Measurements from ENCODE around the gene CLIP3.
"Not testable (repeated sequence)": the region's sequence is repeated elsewhere in the genome, so short reads cannot be mapped to it uniquely, and the experiment has no call there.

Gene CLIP3

GRCh38 chr19:36046443-36047050, 13.9 kb upstream of the CLIP3 start:
- no peak for DNase-seq

- no peak for DNase-seq
Observed at GRCh38 chr19:36043952-36044351, 11.3 kb upstream of the CLIP3 start.

- DNase-seq = no peak
Observed at GRCh38 chr19:36041831-36042230, 9.2 kb upstream of the CLIP3 start.

DNA sequence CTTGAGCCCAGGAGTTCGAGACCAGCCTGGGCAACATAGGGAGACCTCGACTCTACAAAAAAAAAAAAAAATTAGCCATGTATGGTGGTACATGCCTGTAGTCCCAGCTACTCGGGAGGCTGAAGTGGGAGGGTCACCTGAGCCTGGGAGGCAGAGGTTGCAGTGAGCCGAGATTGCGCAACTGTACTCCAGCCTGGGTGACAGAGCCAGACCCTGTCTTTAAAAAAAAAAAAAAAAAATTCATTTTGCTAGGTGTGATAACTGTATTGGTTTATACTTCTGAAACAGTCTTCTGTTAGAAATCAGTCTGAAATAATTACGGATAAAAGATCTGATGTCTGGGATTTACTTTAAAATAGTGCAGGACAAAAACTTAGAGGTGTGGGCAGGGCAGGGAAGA, 8.4 kb upstream of the CLIP3 start:
- DNase-seq = not testable (repeated sequence)

- no peak for DNase-seq
Observed at GRCh38 chr19:36040495-36040894, 7.8 kb upstream of the CLIP3 start.

- no peak for DNase-seq
Observed at GRCh38 chr19:36031308-36031707, 1.4 kb downstream of the CLIP3 start.

DNA sequence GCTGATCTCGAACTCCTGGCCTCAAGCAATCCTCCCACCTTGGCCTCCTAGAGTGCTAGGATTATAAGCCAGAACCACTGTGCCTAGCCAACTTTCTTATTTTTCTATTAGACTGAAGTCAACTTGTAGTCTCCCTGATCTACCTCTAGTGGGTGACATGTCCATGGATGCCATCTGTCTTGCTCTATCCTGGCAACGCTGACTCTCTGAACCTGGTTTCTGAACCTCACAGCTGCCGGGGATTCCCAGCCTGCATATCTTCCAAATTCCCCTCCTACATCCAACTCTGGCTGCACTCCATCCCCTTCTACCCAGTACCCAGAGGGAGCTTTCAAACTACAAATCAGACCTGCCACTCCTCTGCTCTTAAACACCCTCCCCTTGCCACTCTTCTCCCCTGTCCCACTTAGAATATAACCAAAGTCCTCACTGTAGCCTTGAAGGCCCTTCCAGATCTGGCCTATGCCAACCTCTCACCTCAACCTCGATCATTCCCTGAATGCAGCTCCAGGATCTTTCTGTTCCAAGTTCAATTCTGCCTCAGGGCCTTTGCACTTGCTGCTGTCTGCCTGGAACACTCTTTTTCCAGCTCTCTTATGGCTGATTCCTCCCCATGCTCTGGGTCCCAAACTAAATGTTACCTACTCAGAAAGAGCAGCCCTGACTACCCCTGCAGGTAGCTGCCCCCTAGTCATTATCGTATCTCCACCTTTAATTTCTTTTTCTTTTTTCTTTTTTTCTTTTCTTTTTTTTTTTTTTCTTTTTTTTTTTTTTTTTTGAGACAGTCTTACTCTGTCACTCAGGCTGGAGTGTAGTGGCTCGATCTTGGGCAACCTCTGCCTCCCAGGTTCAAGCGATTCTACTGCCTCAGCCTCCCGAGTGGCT, 2.2 kb downstream of the CLIP3 start:
- DNase-seq = no peak

DNA sequence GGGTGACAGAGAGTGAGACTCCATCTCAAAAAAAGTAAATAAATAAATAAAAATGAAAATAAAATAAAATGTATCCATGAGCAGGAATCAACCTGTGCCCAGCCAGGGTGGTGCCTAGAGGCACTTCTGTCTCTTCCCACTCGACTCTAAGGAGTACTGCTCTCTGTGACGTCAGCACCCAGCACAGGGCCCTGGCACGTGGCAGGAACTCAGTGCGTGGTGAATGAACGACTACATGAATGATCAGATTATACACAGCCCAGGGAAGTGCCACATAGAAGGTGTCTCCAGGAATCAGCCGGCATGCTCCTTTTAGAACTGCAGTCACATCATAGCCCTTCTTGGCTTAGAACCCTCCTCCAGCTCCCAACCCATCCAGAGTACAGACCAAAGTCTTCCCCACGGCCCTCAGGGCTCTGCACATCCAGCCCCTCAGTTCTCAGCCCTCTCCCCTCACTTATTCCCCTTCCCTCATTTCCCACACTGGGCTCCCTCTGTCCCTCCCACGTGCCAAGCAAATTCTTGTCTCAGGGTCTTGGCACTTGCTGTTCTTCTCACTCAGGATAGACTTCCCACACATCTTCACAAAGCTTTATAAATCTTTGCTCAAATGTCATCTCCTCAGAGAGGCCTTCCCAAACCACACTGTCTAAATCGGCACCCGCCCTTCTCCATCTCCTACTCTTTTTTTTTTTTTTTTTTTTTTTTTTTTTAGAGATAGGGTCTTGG, 4.2 kb downstream of the CLIP3 start:
- DNase-seq = no peak

DNA sequence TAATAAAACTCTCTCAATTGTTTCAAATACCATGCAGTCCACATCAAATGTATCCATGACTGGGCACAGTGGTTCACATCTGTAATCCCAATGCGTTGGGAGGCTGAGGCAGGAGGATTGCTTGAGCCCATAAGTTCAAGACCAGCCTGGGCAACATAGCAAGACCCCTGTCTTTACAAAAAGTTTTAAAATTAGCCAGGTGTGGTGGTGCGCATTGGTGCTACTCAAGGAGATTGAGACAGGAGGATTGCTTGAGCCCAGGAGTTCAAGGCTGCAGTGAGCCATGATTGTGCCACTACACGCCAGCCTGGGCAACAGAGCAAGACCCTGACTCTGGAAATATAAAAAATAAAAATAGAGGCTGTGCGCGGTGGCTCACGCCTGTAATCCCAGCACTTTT, 5.0 kb downstream of the CLIP3 start:
- no peak for DNase-seq

- no peak for DNase-seq
Observed at GRCh38 chr19:36026091-36026876, 6.4 kb downstream of the CLIP3 start.

GRCh38 chr19:36025541-36025940, 7.1 kb downstream of the CLIP3 start:
- DNase-seq = no peak

- no peak for DNase-seq
Observed at GRCh38 chr19:36023432-36023831, 9.2 kb downstream of the CLIP3 start.

DNA sequence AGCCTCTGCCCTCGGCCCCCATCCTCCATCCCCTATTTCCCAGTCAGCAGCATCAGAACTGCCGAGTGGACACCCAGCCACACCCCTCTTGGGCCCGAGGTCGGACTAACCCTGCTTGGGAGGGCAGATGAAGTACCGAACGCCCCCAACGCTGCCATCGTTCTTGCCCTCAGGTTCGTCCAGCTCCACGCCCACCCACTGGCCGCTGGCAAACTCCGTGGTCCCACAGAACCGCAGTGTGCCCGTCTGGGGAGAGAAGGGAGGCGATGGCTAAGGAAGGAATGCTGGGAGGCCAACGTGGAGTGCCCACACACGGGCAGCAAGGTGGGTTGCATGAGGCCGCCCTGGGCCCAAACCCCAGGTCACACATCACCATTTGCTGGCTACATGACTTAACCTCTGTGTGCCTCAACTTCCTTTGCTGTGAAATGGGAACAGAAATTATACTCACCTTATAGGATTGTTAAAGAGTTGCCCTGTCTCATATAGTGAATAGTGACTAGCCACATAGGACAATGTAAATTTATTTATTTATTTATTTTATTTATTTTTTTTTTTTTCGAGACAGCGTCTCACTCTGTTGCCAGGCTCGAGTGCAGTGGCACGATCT, 13.5 kb downstream of the CLIP3 start:
- DNase-seq = no peak

- peak; percentile 99 for DNase-seq
Observed at GRCh38 chr19:36014012-36014924, 18.4 kb downstream of the CLIP3 start, which contains the start of gene ALKBH6. Gene ALKBH6, minus strand, starts transcription at chr19:36014213. Its CDS starts 816 bp downstream, at chr19:36013397.

- DNase-seq = no peak
Observed at GRCh38 chr19:36013280-36014011, 19.2 kb downstream of the CLIP3 start.

- no peak for DNase-seq
Observed at GRCh38 chr19:36010402-36010801, 22.3 kb downstream of the CLIP3 start.

DNA sequence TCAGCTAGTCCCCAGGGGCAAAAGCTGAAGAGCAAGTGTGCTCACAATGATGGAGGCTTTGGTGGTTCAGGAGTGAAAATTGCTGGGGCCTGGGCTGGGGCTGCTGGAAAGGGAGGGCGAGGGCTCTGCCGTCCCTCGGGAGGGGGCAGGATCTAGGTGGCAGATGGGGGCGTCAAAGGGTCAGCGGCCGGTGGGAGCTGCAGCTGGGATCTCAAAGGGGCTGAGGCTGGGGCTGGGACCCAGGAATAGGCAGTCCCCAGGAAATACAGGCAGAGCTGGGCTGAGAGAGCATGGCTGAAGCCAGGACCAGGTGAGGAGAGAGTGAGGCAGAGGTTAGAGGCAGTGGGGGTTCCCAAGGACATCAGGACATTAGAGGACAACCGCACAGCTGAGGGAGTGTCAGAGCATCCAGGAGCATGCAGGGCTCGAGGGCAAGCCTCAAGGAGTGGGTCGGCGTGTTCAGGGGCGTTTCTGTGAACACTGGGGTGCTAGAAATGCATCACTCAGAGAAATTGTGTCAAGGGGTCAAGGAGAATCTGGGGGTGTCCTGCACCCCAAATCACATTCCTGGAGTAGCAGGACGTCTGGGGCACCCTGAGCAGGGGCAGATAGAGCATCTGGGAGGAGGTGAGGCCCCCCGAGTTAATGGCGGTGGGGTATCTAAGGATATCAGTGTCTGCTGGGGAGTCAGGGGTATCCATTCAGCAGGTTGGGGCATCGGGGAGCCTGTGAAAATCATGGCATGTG, 22.9 kb downstream of the CLIP3 start:
- no peak for DNase-seq

DNA sequence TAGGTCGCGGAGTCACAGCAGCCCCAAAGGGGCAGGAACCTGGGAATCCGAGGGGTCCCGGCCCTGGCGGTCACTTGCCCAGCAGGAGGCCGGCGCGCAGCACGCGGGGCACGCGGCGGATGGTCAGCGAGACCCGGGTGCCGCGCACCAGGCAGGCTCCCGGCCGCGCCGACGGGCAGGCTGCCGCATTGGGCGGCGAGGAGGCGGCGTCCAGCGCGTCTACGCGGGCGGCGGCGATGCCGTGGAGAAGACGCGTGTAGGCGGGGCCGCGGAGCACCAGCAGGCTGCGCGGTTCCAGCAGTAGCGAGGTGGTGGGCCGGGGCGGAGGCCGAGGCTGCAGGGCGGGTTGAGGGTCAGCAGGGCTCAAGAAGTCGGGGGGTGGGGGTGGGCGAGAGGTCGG, 23.5 kb downstream of the CLIP3 start:
- peak; percentile 32 for DNase-seq

DNA sequence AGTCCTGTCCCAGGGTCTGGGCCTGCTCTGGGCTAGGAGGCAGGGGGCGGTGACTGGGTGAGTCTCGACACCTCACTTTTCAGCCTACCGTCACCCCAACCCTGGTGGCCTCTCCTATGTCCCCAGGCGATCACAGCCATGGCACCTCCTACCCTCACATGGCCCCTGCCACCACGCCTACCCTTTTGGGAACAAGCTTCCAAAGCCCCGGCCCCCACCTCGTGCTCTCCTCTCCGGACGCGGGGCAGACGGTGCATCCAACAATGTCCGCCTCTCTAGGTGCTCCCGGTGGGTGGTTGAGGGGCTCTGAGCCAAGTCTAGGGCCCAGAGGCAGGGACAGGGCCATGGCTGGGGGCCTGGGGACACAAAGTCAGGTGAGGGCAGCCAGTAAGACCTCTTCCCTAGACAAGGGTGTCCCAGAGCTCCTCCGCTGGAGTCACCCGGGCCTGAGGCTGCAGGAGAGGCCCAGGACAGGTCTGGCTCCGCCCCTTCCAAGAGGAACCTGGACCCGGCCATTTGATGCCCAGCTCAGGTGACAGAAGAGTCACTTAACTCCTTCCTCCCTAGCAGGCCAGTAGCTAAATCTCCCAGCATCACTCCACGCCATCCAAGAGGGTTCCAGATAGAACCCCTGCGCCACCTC, 24.2 kb downstream of the CLIP3 start, which contains the start of gene SYNE4:
Gene SYNE4 (minus strand): TSS at position 478 of the 643 bp plus-strand sequence. CDS start 132 bp downstream, at position 346.
- DNase-seq = peak; percentile 39
